ENCODE measurements around the gene DUSP19. TPM values are rescaled to one million over a fixed set of nuclear protein-coding genes. Genes with fewer than 3 reads are reported as not detected.

Gene DUSP19
- total and polyA plus RNA-seq, 2 of the 13 experiments (the other 11 are each of a cell fraction or from before 2014, with no cell fraction given) = 1.3 to 1.9 TPM

DNA sequence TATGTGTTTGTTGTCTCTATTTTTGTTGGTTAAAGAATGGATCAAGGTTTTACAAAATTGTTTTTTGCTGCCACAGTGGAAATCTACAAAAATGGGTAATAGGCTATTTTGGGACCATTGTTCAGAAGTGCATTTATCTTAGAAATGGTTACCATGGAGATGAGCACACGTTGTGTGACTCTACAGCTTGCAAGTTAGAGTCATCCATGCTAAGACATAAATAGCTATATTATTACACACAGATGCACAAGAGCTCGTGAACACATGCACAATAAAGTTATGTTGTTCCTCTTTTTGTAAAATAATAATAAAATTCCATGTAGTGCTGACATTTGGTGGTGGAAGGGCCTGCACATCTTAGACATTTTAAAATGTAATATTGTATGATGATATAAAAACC, 15.5 kb upstream of the DUSP19 start:
- POLR2A ChIA-PET = interaction anchor here (1.0 kb wide), 1 partner anchor 15 kb away, joined by 3 read pairs; the partner anchor contains the start of gene DUSP19

More for the DNA sequence above, 15.5 kb upstream of the DUSP19 start:
- H3K27ac ChIP-seq (ENCODE audit: extremely low read length, insufficient read depth, low read length) = no peak overlapping the region
- no peaks in the 10 kb centered on the region for H3K79me2 ChIP-seq (ENCODE audit: insufficient read depth, low read length)
- CTCF ChIA-PET (ENCODE audit: low intra/inter-chr PET ratio, low total read pairs) = no interaction called here
- H3K27me3 ChIP-seq (ENCODE audit: control insufficient read depth in 1 of 2, insufficient read depth in 2 of 2, low read length in 2 of 2) = 0 out of 5 replicates have a peak, but pooled peaks cover 0 to 4% of the 10 kb centered on the region in 2 experiments
- no peaks in the 10 kb centered on the region for H3K36me3 ChIP-seq (replicated peaks in 1 of 2; ENCODE audit: control insufficient read depth in 1 of 2, insufficient read depth in 2 of 2, low read length in 2 of 2)
- no peak overlapping the region for H3K9ac ChIP-seq (ENCODE audit: insufficient read depth, low read depth, low read length)
- in situ Hi-C loops (cut with HindIII; ENCODE audit: extremely low pct_ligation_motif_present, low pct_unique_long_range_greater_than_20kb) (no loop called here), intact Hi-C loops (cut with micrococcal nuclease; ENCODE audit: unreplicated experiment) (no loop called here)
- FAIRE-seq = no peak
- WGBS (ENCODE audit: low lambda C conversion rate) = 4% methylated on average over 2 of the region's 2 CpGs
- H3K4me1 ChIP-seq (ENCODE audit: insufficient read depth, low read length) = peaks cover 30% of the 10 kb centered on the region
- H2AFZ ChIP-seq (ENCODE audit: low read length) = no peak overlapping the region
- TF ChIP-seq, protein P1, sequence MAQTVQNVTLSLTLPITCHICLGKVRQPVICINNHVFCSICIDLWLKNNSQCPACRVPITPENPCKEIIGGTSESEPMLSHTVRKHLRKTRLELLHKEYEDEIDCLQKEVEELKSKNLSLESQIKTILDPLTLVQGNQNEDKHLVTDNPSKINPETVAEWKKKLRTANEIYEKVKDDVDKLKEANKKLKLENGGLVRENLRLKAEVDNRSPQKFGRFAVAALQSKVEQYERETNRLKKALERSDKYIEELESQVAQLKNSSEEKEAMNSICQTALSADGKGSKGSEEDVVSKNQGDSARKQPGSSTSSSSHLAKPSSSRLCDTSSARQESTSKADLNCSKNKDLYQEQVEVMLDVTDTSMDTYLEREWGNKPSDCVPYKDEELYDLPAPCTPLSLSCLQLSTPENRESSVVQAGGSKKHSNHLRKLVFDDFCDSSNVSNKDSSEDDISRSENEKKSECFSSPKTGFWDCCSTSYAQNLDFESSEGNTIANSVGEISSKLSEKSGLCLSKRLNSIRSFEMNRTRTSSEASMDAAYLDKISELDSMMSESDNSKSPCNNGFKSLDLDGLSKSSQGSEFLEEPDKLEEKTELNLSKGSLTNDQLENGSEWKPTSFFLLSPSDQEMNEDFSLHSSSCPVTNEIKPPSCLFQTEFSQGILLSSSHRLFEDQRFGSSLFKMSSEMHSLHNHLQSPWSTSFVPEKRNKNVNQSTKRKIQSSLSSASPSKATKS (CRISPR knock-in tag; IDR thresholded peaks at IDR 0.05) = no peak
- TF ChIP-seq FIP1L1 (IDR thresholded peaks at IDR 0.05; ENCODE audit: borderline replicate concordance, insufficient read depth, low read depth, low read length) = no peak
- TF ChIP-seq ZNF260 (CRISPR knock-in tag; IDR thresholded peaks at IDR 0.05; ENCODE audit: borderline replicate concordance, low read depth) = no peak
- TF ChIP-seq, protein P2, sequence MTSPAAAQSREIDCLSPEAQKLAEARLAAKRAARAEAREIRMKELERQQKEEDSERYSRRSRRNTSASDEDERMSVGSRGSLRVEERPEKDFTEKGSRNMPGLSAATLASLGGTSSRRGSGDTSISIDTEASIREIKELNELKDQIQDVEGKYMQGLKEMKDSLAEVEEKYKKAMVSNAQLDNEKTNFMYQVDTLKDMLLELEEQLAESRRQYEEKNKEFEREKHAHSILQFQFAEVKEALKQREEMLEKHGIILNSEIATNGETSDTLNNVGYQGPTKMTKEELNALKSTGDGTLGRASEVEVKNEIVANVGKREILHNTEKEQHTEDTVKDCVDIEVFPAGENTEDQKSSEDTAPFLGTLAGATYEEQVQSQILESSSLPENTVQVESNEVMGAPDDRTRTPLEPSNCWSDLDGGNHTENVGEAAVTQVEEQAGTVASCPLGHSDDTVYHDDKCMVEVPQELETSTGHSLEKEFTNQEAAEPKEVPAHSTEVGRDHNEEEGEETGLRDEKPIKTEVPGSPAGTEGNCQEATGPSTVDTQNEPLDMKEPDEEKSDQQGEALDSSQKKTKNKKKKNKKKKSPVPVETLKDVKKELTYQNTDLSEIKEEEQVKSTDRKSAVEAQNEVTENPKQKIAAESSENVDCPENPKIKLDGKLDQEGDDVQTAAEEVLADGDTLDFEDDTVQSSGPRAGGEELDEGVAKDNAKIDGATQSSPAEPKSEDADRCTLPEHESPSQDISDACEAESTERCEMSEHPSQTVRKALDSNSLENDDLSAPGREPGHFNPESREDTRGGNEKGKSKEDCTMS (CRISPR knock-in tag; conservative IDR thresholded peaks at IDR 0.05) = no peak
- TF ChIP-seq MAF1 (CRISPR knock-in tag; IDR thresholded peaks at IDR 0.05; ENCODE audit: borderline replicate concordance) = no peak
- no peak for TF ChIP-seq ZNF235 (CRISPR knock-in tag; IDR thresholded peaks at IDR 0.05; ENCODE audit: borderline replicate concordance)
- no peak for TF ChIP-seq ZBTB7A (CRISPR knock-in tag; IDR thresholded peaks at IDR 0.05)
- TF ChIP-seq PTBP1 (IDR thresholded peaks at IDR 0.05; ENCODE audit: low read depth, low read length, poor library complexity, severe bottlenecking) = no peak
- TF ChIP-seq, protein P3, sequence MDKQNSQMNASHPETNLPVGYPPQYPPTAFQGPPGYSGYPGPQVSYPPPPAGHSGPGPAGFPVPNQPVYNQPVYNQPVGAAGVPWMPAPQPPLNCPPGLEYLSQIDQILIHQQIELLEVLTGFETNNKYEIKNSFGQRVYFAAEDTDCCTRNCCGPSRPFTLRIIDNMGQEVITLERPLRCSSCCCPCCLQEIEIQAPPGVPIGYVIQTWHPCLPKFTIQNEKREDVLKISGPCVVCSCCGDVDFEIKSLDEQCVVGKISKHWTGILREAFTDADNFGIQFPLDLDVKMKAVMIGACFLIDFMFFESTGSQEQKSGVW (CRISPR knock-in tag; IDR thresholded peaks at IDR 0.05; ENCODE audit: borderline replicate concordance) = no peak
- TF ChIP-seq HOXA7 (CRISPR knock-in tag; IDR thresholded peaks at IDR 0.05) = no peak
- TF ChIP-seq, protein P4, sequence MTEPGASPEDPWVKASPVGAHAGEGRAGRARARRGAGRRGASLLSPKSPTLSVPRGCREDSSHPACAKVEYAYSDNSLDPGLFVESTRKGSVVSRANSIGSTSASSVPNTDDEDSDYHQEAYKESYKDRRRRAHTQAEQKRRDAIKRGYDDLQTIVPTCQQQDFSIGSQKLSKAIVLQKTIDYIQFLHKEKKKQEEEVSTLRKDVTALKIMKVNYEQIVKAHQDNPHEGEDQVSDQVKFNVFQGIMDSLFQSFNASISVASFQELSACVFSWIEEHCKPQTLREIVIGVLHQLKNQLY (CRISPR knock-in tag; IDR thresholded peaks at IDR 0.05) = no peak
- TF ChIP-seq HOXA3 (CRISPR knock-in tag; IDR thresholded peaks at IDR 0.05) = no peak
- no peak for TF ChIP-seq ETV5 (CRISPR knock-in tag; IDR thresholded peaks at IDR 0.05; ENCODE audit: borderline replicate concordance)
- TF ChIP-seq, protein P5, sequence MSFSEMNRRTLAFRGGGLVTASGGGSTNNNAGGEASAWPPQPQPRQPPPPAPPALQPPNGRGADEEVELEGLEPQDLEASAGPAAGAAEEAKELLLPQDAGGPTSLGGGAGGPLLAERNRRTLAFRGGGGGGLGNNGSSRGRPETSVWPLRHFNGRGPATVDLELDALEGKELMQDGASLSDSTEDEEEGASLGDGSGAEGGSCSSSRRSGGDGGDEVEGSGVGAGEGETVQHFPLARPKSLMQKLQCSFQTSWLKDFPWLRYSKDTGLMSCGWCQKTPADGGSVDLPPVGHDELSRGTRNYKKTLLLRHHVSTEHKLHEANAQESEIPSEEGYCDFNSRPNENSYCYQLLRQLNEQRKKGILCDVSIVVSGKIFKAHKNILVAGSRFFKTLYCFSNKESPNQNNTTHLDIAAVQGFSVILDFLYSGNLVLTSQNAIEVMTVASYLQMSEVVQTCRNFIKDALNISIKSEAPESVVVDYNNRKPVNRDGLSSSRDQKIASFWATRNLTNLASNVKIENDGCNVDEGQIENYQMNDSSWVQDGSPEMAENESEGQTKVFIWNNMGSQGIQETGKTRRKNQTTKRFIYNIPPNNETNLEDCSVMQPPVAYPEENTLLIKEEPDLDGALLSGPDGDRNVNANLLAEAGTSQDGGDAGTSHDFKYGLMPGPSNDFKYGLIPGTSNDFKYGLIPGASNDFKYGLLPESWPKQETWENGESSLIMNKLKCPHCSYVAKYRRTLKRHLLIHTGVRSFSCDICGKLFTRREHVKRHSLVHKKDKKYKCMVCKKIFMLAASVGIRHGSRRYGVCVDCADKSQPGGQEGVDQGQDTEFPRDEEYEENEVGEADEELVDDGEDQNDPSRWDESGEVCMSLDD (CRISPR knock-in tag; IDR thresholded peaks at IDR 0.05; ENCODE audit: borderline replicate concordance) = no peak
- no peak overlapping the region for H3K4me3 ChIP-seq (replicated peaks in 1 of 3; ENCODE audit: insufficient read depth in 1 of 3, low read depth in 2 of 3, low read length in 3 of 3)
- BruUV-seq (replicated peaks) = no TSS peak
- H3K4me2 ChIP-seq (ENCODE audit: low read depth, low read length) = no peak overlapping the region
- no peaks in the 10 kb centered on the region for H3K9me3 ChIP-seq (ENCODE audit: low read length)
- ATAC-seq = no peak
- H4K20me1 ChIP-seq (ENCODE audit: insufficient read depth, low read length) = no peaks in the 10 kb centered on the region
- DNase-seq (ENCODE audit: low spot score) = no peak
